Glomerular endothelial cell (primary cell): ENCODE data around the gene IFT122. TPM values are rescaled to one million over a fixed set of nuclear protein-coding genes. Genes with fewer than 3 reads are reported as not detected.
"Not testable (repeated sequence)": the region's sequence is repeated elsewhere in the genome, so short reads cannot be mapped to it uniquely, and the experiment has no call there.

Experiments
- DNase-seq: peaks from one replicate; pipeline ENCODE4 v3.0.0-alpha.2; 2011; ENCODE audit warnings: low read depth, low spot score; ENCODE audit errors: extremely low read depth
- total RNA-seq: library from RNA; depleted of rRNA; stranded (reverse); fragments of >200 nt; gene quantifications from 2 replicates; pipeline ENCODE4 v1.2.3, GENCODE V29; 2015

The IFT122 gene
- total RNA-seq, 1 donor from 2014 or later: 22.8 TPM

DNA sequence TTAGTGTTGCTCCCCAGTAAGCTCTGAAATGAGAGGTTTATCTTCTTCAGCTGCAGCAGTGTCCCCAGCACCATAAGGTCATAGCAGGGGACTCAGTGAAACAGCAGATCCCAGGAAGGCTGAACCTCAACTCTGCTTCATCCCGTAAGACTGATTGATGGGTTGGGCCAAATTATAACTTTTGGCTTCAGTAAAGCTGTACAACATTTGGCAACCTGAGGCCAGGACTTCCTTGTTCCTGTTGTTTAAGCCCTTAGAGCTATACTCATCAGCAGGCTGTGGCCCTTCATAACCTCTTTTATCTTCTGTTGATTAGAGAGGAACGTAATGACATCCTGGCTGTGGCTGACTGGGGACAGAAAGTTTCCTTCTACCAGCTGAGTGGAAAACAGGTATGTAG is 29.0 kb downstream of the IFT122 start:
- DNase-seq: no peak

DNA sequence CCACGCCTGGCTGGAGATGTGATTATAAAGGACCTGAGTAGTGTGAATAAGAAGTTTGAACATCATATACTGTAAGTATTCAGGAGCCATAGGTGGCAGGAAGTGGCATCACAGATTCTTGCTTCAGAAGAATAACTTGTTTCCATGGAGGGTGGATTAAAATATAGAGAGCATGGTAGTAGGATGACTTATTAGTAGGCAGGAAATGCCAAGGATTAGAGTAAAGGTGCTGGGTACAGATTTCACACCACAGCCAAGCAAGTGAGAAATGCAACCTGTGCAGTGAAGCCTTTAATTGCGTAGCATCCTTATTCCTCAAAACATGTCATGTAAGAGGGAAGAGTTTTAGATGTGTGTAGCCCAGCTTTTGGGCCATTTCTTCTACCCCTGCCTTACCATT is 30.8 kb downstream of the IFT122 start:
- DNase-seq: no peak

DNA sequence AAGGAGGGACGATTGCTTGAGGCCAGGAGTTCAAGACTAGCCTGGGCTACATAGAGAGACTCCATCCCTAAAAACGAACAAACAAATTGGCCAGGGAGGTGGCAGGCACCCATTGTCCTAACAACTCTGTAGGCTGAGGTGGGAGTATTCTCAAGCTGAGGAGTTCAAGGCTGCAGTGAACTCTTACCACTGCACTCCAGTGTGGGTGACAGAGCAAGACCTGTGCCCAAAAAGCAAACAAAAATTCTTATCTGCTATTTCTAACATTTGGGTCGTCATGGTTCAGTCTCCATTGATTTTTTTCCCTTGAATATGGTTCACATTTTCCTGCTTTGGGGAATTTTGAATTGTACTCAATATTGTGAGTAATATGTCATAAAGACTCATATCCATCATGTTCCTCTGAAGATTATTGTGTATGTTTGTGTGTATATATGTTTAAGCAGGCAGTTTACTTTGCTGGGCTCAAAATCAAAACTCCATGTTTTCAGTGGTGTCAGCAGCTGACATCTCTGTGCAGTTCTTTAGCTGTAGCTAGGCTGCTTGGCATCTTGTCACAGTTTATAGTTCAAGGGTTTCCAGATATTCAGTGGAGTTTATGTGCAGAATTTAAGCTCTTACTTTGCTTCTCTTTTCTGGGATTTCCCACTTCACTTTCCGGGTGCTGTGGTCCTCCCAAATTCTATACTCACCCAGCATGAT is 33.2 kb downstream of the IFT122 start:
- no peak for DNase-seq

DNA sequence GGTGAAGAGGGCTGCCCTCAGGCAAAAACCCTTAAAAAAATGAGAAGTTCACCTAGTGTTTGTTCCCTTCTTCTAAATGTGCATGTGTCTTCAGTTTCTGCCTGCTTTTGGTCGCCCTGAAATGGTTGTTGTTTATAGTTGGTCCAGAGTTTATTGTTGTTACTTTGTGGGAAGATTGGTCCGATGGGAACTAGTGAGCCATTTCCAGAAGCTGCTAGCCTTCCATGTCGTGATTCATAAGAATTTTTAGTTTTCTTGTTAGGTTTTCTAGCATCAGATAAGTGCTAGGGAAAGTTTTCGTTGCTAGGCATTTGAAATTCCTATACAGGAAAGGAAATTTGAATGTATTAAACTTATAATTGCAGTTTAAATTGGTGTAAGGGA is 33.7 kb downstream of the IFT122 start:
- no peak for DNase-seq

DNA sequence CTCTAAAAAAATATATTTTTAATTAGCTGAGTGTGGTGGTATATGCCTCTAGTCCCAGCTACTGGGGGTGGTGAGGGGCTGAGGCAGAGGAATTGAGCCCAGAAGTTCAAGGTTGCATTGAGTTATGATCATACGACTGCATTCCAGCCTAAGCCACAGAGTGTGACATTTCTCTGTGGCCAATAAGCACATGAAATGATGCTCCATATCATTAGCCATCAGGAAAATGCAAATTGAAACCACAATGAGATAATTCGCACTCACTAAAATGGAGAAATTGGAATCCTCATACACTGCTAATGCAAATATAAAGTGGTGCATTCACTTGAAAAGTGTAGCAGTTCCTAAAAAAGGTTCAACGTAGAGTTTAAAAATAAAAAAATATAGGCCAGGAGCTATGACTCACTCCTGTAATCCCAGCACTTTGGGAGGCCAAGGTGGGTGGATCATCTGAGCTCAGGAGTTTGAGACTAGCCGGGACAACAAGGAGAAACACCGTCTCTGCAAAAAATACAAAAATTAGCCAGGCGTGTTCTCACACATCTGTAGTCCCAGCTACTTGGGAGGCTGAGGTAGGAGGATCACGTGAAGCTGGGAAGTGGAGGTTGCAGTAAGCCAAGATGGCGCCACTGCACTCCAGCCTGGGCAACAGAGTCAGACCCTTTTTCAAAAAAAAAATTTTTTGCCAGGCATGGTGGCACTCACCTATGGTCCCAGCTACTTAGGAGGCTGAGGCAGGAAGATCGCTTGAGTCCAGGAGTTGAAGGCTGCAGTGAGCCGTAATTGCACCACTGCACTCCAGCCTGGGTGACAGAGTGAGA is 35.2 kb downstream of the IFT122 start:
- no peak for DNase-seq

DNA sequence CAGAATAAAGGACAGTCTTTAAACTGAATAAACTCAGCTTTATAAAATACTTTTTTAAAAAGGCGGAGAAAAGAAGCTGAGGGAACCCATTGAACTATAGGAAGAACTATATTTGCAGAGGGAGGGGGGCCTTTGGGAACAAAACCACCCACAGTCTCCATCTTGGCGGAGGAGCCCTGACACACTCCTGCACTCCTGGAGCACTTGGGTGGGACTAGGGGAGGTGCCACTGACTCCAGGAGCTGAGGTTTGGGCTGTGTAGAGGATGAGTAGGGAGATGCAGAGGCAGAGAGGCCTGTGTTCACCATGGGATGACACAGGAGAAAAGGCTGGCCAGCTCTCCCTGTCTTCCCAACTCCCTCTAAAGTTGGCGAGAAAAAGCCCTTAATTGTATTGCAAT is 35.8 kb downstream of the IFT122 start:
- DNase-seq: no peak

DNA sequence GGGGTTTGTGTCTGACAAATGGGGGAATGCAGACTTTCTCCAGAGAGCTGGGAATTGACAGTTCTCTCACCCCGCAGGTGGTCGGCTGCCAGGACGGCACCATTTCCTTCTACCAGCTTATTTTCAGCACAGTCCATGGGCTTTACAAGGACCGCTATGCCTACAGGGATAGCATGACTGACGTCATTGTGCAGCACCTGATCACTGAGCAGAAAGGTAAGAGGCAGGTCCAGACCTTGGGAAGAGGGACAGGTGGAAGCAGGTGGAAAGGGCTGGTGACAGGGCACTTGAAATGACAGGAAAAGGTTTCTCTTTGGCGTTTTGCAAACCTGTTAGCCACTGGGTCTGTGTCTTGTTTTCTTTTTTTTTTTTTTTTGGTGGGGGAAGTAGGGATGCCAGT is 36.6 kb downstream of the IFT122 start:
- DNase-seq: no peak

DNA sequence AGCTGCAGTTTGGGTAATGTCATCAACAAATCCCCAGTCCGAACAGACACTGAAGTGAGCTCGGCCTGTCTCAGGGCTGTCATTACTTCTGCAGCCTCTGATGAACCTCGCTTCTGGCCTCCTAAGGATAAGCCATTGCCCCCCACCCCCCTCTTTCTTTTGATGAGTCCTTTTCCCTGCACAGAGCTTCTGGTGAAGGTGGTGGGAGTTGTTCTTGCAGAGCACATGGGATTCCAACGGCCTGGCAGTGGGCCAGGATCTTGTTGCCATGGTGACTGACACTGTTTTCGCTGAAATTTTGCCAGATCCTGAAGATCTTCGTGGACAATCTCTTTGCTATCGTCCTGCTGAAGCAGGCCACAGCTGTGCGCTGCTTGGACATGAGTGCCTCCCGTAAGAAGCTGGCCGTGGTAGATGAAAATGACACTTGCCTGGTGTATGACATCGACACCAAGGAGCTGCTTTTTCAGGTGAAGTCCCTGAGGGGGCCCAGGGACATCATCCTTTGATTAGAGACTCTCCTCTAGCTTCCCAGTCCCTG is 41.3 kb downstream of the IFT122 start:
- not testable (repeated sequence) for DNase-seq

DNA sequence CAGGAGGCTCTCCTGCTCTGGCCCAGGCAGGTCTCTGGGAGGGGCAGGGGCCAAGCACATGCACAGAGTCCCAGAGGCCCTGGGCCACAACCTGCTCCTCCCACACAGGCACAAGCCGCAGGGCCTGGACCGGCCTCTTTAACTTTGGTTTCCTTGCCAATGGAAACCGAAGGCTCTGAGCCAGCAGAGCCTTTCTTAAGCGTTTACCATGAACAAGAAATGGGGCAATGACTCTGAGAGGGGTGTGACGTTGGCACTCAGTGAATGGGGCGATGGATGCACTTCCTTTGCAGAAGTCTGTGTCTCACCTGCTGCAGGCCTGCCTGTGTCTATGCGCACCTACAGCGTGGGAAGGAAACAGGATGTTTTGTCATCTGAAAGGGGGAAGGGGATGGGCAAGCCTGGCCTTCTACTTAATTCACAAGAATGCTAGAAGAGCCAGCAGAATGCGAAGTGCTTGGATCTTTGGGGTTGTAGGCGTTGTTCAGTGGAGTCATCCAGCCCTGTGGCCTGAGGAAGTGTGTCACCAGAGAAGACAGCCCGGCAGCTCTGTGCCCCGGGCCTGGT is 41.8 kb downstream of the IFT122 start:
- no peak for DNase-seq

DNA sequence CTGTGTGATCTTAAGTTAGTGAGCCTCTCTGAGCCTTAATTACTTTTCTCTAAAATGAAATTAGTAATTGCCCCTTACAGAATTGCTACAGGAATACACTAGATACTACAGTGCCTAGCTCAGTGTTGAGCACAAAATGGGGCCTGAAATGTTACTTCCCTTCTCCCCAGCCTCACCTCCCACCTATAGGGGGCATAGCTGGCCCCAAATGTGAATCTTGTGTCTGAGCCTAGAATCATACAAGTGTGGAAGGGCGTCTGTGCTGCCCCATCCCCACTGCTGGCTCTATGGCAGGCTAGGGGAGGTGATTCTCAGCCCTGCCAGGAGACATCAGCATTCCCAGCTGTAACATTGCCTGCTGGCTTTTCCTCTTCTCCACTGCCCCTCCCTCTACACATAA is 42.7 kb downstream of the IFT122 start:
- DNase-seq: no peak

DNA sequence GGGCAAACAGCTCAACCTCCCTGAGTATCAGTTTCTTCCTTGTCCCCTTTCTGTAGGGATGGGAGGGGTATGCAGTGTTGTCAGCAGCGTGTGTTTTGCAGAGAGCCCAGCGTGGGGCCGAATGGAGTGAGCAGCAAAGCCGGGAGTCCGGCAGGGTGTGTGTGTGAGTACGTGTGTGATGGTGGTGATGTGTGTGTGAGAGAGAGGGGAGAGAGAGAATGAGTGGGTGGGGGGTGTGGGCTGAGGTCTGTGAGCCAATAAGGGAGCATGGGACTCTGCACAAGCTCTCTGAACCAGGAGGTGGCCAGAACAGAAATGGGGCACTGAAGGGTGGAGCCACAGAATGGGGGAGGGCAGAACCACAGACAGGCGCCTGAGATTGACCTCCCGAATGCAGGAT is 43.8 kb downstream of the IFT122 start:
- DNase-seq: no peak

DNA sequence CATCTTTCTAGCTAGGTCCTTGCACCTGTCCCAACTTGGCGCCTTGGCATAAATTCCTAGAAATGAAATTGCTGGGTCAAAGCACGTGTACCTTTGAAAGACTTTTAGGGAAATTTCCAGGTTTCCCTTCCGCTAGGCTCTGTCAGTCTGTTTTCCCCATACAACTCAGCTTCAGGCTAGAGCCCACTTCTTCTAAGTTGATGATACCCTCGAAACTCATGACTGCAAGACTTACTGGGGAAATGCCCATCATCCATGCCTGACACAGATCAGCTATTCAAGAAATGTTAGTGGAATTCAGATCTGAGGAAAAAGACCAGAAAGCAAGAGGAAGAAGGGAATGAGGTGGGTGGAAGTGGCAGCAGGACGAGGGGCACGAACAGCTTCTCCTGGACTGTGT is 45.1 kb downstream of the IFT122 start:
- not testable (repeated sequence) for DNase-seq

DNA sequence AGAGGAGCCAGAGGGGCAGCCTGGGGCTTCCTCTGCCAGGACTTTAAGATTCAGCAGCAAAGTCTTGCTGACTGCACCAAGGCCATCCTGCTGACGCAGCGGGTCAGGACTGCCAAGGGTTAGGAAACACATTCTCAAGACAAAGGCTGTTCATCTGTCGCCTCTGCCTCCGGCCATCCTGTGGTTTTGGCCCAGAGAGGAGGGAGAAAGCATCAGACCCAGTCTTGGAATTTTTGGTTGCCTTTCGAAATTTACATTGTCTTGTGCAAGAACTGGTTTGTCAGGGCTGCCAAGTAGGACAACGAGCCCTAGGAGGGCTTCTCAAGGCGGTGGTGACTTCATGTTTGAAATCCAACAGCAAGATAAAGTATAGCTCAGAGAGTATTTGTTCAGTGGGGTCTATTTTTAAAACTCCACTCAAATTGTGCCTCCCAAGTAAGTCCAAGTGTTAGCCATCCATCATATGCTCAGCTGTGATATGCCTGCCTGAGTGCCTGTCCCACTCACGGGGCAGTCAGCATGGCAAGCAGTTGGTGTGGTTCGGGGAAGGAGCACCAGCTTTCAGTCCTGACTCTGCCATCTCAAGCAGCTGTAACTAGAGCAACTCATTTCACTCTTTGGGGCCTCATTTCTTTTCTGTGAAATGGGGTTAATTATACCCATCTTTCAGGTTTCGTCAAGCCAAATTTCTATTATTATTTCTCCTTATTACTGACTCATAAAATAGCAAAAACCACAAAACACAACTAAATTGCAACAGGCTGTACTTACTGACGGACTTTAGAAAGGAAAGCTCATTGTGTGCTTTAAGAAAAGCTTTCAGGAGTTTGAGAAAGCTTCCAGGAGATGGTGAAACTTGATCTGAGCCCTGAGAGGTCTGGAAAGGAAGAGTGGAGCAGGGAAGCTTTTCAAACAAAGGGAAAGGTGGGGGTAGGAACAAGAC is 46.0 kb downstream of the IFT122 start:
- no peak for DNase-seq

DNA sequence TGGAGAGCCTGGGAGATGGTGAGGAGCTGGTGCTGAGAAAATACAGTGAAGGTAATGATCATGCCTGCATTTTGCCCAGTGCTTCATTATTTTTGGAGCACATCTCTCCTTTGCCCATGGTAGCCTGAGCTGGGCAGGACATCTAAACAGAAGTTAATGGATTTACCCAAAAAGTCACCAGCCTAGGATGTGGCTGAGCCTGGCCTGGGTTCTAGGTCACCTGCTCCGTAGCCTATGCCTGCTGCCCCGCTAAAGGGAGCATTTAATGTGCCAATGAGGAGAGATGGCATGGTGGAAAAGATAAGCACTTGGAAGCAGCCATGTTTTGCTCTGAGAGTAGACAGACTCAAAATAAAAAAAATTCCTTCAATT is 46.6 kb downstream of the IFT122 start:
- DNase-seq: no peak

DNA sequence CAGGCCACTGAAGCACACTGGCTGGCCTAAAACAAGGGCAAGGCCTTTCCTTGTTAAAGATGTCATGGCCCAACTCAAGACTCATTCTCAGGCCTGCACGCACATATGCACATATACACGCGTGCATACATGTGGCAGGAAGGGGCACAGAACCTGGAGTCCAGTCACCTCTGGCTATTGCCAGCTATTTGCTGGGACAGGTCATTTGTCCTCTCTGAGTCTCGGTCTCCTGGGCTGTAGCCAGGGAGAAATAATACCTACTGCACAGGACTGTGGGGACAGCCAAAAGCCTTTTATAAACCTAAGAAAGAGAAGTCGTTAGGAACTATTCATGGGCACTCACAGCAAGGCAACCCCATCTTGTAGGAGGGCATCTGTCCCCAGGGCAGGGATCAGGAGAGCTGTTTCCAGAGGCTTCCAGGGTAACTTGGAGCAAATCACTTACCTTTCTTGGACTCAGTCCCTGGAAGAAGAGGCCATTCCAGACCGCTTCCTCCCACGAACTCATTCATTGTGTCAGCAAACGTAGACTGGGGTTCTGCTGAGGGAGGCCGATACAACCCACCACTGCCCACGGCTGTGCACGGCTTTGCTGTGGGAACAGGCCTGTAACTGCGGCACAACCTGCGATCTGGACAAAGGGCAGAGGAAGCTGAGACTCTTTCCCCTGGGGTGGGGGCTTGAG is 47.3 kb downstream of the IFT122 start:
- DNase-seq: no peak

DNA sequence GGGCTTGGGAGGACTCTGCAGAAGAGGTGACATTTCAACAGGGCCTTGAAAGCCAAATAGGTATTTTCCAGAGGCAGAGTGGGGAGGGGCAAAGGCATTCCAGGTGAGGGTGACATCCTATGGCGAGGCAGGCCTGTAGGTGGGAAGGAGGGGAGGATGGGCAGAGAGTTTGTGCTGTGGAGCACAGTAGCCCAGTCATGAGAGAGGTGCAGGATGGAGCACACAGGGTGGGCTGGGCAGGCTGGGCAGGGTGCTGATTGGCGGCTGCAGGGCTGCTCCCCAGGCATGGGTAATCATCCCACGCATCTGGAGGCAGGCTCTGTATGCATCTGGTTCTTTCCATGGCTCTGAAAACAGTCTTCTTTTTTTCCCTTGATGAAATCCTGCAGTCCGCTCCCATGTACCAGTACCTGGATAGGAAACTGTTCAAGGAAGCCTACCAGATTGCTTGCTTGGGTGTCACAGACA is 47.9 kb downstream of the IFT122 start:
- not testable (repeated sequence) for DNase-seq

DNA sequence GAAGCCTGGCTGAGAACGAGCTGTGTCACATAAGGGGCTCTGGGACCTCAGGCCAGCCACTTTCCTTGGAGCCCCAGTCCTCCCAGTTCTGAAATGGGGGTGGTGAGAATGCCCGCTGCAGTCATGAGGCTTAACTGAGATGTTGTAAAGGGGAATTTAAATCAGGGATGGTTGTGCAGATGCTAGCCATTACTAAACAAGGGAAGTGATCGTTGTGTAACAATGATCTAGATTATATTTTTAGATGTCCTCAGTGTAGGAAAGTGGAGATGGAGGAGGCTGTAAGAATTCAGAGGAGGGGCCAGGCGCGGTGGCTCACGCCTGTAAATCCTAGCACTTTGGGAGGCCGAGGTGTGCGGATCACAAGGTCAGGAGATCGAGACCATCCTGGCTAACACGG is 49.2 kb downstream of the IFT122 start:
- not testable (repeated sequence) for DNase-seq

DNA sequence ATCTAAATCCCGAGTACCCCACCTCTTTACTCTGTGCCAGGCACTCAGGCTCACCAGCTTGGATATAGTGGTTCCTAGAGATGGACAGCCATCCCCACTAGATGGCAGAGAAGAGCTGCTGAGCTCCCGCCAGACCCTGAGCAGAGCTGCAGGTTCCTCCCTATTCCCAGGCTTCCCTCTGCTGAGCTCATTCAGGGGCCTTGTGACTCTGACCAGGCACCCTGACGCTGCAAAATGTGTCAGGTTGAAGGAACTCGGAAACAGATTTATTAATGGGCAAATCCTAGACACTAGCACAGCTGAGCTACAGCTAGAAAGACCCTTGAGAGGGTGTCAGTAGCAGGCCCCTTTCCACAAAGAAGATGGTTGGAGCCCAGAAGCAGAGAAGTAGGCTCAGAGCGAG is 50.2 kb downstream of the IFT122 start:
- peak; percentile 72 for DNase-seq

DNA sequence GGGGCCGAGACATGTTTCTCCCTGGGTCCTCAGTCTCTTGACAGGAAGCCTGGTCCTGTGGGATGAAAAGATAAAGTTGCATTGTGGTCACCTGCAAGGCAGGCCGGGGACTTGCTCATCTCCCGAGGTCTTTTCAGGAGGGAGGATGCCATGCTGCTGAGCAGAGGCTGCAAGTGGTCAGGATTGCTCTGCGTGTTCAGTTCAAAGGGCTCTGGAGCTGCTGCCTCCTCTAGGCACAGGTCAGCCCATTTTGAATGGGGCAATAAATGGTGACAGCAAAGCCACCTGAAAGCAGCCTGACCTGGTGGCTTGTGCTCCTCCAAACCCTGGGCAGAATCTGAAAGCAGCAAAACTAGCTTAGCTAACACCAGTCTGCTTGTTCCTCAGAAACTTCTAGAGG is 51.1 kb downstream of the IFT122 start:
- DNase-seq: not testable (repeated sequence)

DNA sequence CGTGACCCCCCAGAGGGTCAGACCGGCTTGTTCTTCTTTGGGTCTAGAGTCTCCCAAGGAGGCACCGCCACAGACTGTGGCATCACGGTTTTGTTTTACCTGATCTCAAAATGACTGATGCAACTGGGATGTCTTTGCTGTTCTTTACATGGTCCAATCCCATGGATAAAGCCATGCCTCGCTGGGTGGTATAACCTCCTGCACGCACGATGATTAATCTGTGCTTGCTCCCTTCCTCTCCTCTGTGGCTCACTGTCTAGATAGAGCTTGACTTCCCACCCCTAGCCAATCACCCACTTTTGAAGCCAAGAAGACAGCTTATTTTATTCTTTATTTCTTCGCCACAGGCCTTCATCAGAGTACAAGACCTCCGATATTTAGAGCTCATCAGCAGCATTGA is 51.8 kb downstream of the IFT122 start:
- no peak for DNase-seq
